Adrenal gland (tissue), 5 donors: Measurements from ENCODE around the gene SLC1A2.

Source experiments
- POLR2A ChIP-seq, 2 donors: fragments of 450-650 bp; IDR thresholded peaks; one replicate each; pipeline ENCODE4 v1.6.1; 2017; ENCODE audit warnings: antibody characterized with exemption in 2 of 2, mild to moderate bottlenecking in 2 of 2, moderate library complexity in 1 of 2
- TF ChIP-seq, protein P1 (sequence below), 6 experiments: fragments of 450-650 bp in 4 of 6; fragments of 200-600 bp in 2 of 6; sonication (generic) in 1 of 6; IDR thresholded peaks; 1 replicate in 5 of 6; 2 replicates in 1 of 6; pipeline versions ENCODE4 v1.5.1 to v1.8.0; 2016 to 2021; ENCODE audit warnings: antibody characterized with exemption in 6 of 6, mild to moderate bottlenecking in 2 of 6, moderate library complexity in 1 of 6
- donor health status: DM: no; HTN: no; CAD: no.

DNA sequence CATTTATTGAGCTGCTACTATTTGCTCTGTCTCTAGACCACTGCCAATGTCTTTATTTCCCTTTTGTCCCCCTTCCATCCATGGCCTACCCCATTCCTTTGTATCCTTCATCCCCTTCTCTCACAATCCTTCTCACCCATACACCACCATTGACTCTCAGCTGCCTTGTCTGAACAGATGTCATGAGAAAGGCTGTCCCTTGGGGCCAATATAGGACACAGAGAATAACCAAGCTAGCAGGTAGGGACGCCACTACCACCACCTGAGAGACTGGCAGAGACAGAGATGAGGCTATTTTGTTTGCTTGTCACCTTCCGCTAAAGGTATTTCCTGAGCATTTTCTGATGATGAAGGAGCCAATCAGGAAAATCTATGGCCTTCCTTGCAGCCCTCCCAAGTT is 141.5 kb downstream of the SLC1A2 start:
- TF ChIP-seq, protein P1, sequence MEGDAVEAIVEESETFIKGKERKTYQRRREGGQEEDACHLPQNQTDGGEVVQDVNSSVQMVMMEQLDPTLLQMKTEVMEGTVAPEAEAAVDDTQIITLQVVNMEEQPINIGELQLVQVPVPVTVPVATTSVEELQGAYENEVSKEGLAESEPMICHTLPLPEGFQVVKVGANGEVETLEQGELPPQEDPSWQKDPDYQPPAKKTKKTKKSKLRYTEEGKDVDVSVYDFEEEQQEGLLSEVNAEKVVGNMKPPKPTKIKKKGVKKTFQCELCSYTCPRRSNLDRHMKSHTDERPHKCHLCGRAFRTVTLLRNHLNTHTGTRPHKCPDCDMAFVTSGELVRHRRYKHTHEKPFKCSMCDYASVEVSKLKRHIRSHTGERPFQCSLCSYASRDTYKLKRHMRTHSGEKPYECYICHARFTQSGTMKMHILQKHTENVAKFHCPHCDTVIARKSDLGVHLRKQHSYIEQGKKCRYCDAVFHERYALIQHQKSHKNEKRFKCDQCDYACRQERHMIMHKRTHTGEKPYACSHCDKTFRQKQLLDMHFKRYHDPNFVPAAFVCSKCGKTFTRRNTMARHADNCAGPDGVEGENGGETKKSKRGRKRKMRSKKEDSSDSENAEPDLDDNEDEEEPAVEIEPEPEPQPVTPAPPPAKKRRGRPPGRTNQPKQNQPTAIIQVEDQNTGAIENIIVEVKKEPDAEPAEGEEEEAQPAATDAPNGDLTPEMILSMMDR (IDR thresholded peaks at IDR 0.05), result no peak
- TF ChIP-seq POLR2A (IDR thresholded peaks at IDR 0.05), result no peak
